GDM1 (cell line): Measurements from ENCODE around the gene RAD18.

ENCODE experiments used
- DNase-seq: peaks from one replicate; lab custom pipeline; 2025; lab: John Stamatoyannopoulos, UW

RAD18 gene

DNA sequence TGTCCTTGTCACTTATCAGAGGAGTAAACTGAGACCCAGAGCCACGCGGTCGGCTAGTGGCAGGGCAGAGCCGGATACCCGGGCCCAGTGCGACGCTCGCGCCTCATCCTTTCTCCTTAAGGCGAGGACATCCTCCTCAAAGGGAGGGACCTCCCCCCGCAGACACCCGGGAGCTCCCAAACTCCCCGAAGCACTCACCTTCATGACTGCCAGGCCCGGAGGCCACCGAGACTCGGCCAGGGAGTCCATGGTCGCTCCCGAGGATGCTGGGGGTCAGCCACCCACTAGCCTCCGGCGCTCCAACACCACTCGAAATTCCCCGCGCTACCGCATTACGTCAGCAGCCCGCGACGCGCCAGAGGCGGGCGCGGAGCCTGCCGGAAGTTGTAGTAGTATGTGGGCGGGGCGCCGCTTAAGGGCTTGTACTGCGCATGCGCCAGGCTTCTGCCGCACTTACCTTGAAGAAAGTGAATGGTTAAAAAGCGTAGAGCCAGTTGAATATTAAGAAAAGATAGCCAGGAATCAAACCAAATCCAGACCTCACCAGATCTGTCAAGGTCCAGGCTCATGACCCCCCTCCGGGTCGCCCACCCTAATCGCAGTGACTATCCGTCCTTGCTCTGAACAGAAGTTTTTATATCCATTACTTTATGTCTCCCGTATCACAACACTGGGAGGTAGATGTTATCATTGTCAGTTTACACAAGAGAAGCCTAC, at the start of gene RAD18:
Gene RAD18 (minus strand): TSS at position 336 of the 717 bp plus-strand sequence. CDS start 87 bp downstream, at position 249.
- peak; percentile 89 for DNase-seq

DNA sequence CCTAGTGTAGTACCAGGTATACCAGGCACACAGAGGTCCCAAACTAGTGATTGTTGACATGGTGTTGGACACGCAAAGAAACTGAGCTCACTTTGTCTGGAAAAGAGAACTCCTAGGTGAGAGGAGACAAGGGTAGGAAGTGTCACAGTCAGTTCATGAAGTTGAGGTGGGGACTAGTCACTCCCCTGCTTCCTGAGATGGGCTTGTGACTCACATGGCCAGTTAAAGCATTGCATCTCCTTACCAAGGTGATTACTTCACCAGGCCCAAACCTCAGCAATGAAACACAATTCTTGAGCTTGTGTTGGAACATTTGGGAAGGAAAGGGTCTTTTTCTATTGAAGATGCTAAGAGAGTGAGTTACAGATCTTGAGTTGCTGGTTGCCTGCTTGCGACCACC, 49.2 kb upstream of the RAD18 start:
- DNase-seq = no peak

DNA sequence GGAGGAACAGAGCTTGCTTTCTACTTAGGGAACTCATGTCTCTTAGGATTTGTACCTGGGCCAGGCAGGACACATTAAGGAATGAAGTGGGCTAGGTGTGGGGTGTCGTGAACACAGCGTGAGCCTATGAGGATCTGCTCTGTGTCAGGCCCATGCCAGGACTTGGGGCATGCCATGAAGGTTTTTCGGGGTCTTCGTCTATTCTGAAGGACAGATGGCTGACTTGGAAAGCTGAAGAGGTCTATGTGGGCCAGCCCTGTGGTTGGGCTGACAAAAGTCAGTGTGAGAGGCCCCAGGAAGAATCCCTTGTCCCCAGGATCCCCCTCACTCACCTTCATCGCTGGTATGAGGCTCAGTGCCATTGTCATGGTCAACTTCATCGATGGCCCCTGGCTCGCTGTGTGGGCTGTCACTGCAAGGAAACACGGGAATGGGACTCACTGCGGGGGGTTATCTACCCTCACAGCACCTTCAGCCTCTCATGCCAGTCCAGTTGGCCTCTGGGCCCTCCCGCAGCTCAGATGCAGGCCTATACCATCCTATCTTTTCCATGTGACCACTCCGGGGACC, 46.8 kb upstream of the RAD18 start:
- no peak for DNase-seq

DNA sequence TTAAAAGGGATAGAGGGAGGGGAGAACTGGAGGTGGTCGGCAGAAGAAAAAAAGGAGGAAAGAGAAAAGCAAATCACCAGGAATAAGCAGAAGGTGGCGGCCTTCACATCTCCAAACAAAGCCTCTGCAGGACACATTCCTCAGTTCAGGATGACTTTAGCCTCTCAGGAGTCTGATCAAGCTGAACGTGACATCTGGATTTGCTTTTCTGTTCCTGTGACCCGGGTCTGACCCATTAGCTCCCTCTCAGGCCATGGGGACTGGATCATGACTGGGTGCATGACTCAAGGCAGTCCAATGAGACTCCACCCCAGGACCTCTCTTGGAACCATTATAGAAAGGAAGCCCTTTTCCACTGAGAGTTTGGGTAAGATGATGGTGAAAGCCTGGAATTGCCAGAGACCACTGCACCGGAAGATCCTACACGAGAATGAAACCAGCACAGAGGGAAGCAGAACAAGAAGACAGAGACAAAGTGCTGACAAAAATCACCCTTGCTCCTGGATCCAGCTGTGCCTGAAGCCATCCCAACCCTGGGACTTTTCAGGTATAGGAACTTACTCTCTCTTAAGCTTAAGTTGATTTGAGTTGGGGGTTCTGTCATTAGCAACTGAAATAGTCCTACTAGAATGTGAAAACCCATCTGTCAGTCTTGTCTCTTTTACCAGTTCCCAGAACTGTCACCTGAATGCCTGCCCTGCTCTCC, 45.4 kb upstream of the RAD18 start:
- DNase-seq = no peak

DNA sequence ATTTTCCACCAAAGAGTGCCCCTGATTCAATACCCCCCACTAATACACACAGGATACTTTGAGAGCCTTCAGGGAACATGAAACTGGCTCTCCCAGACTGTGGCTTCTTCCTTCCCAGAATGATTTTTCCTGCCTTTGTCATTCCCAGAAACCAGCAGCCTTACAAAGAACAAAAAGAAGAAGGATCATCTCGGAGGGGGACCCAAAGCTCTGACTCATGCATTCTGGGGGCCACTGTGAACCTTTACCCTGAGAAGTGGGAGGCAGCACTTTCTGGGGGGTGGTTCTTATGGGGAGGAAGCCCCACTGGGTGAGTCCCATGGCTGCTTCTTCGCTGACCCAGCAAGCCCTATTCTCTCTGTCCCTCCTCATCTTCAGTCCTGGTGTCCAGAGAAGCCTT, 44.7 kb upstream of the RAD18 start:
- no peak for DNase-seq

DNA sequence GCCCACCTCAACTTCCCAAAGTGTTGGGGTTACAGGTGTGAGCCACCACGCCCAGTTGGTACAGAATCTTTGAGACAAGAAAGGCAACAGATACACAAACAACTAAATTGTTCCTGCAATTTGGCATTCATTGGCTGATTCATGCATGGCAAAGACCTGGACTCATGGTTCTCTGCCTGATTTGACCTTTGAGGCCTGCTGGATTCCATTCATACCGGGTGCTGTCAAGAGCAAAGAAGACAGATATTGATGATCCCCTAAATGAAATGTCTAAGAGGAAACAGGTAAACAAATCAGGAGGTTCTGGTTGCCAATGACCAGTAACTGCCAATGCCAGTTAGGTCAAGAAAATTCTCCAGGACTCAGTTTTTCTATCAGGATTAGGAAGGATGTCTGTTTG, 43.9 kb upstream of the RAD18 start:
- no peak for DNase-seq

DNA sequence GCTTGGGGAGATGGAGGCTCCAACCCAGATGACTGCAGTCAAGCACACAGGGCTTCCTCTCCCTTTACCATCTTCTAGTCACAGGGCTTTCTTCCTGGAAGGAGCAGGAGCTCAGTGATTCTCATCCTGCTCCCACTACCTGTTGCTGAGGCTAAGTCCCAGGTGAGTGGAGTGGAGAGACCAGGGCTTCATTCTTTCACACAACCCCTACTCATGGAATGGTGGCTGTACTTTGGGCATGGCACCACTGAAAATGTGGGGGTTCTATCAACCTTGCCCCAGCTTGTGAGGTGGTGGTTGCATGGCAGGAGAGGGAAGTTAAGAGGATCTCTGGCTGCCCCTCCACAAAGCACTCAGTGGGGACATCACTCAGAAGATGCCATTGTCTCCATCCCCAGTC, 36.8 kb upstream of the RAD18 start:
- no peak for DNase-seq

DNA sequence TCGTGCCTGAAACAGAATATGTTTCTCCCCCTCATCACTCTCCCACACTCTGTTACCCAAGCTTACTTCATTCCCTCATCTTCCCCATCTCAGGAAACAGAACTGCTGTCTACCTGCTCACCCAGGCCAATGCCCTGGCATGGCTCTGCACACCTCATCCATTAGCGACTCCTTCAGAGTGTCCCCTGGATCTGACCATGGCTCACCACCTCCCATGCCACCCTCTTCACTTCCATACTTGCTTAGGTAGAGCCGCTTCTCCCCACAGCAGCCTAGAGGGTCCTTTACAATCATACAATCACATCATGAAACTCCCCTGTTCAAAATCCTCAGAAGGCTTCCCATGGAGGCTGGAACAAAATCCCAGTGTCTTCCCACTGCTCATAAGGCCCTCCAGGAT, 33.9 kb upstream of the RAD18 start:
- no peak for DNase-seq

DNA sequence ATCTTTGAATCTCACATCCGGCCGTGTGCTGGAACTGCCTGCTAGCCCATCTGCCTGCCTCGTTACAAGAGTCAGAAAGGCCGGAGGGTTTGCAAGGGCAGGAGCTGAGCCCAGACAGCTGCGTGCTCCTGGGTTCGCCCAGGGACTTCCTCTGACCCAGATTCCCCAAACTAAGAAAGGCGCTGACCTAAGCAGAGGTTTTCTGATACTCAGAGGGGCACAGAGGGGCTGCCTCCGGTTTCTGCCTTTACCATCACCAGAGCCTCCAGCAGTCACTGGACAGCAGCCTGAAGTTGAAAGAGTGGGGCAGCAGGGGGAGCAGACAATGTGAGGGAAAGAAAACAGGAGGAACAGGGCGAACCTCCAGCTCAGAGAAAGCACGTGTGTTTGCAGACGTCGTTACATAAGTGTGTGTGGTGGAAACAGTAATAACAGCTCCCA, 33.4 kb upstream of the RAD18 start:
- DNase-seq = no peak

- no peak for DNase-seq
Measured at GRCh38 chr3:8996216-8996615, 32.9 kb upstream of the RAD18 start.

GRCh38 chr3:8994226-8994625, 31.0 kb upstream of the RAD18 start:
- no peak for DNase-seq

- DNase-seq = no peak
Measured at GRCh38 chr3:8993331-8993730, 30.1 kb upstream of the RAD18 start.

- DNase-seq = no peak
Measured at GRCh38 chr3:8992854-8993253, 29.6 kb upstream of the RAD18 start.

GRCh38 chr3:8992199-8992598, 28.9 kb upstream of the RAD18 start:
- no peak for DNase-seq

GRCh38 chr3:8990266-8991215, 27.3 kb upstream of the RAD18 start:
- no peak for DNase-seq

GRCh38 chr3:8988791-8989558, 25.7 kb upstream of the RAD18 start:
- DNase-seq = no peak

- DNase-seq = no peak
Measured at GRCh38 chr3:8988384-8988655, 25.0 kb upstream of the RAD18 start.

DNA sequence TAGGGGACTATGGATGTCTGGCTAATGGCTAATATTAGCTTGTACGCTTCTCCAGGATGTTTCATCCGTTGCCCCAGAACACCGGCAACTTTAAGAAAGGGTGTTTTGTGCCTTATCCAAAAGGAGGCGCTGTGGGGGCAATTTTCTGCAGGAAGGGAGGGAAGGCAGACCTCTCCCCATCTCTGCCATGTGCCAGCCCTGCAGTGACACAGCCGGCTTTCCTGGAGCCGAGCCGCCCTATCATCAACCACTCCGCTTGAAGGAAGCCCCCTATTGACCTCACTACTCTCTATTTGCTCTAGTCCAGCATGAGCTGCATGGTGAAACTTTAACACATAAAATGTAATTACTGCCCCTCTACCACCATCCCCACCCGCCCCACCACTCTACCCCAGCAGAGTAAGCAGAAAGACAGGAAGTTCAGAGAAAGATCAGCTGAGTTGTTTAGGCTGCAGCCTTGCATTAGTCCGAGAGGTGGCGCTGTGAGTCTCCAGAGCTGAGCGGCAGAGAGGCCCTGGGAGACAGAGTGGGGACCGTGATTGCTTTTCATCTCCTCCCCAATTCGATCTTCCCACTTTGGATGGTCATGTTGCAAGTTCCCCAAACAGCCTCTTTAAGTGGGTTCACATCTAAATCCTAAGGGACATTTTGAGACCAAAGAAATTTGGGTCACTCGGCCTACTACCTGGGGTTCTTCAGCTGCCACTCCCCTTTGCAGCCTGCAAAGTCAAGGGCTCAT, 24.5 kb upstream of the RAD18 start:
- peak; percentile 3 for DNase-seq

DNA sequence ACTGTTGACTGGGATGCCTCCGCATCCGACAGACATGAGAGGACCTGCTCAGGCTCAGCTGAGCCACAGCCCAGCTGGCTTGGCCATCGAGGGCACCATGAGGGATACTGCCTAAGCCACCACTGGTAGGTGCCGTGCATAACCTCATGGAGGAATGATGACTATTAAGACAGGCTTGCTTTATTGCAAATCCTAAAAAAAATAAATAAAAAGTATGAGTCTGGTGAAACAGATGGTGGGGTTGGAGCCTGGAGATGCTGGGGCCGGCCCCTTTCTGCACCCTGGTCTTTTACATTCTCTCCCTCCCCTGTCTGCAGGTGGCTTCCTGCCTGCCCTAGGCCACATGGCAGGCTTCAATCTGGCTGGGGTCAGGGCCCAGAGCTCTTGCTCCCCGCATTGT, 24.0 kb upstream of the RAD18 start:
- DNase-seq = no peak

DNA sequence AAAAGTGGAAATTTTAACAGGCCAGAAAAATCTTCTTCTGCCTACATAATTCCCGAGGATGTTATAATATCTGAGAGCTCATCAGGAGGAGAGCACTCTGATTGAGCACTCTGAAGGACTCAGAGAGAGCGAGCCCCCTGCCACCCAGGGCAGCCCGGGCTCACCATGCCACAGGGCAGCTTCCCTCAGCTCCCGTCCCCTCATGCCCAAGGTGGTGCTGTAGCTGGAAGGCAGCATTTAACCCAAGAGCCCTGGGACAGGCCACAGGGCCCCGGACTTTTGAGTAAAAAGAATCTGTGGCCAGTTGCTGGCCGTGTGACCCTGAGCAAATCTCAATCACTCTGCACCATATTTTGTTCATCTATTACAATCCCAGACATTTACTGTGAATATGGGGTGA, 23.5 kb upstream of the RAD18 start:
- no peak for DNase-seq

DNA sequence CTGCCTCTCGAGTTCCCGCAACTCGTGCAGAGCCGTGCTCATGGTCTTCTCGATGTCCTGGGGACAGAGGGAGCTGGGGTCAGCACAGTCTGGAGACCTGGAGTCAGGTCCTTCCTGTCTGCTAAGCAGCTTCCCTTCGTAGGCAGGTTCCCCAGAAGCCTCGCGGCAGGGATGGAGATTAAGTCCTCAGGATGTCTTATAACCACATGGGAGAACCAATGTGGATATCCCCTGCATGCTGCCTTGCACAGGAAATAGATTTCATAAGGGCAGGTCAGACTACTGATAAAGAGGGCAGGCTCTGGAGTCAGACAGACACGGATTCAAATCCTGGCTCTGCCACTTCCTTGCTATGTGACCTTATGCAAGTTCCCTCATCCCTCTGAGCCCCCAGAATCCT, 22.6 kb upstream of the RAD18 start:
- no peak for DNase-seq
